ENCODE data around the gene GALNT16.

Gene GALNT16

GRCh38 chr14:69285661-69286255 lies 25.8 kb downstream of the GALNT16 start:
- Histone ChIP-seq H3K4me3 (ENCODE audit: low read length) (no peak overlapping the region), H3K4me2 (ENCODE audit: low read length) (no peak overlapping the region), H3F3A (ENCODE audit: control insufficient read depth, insufficient read depth) (no peaks in the 10 kb centered on the region), H3K27ac (ENCODE audit: low read depth, low read length) (no peak overlapping the region), H3K36me3 (ENCODE audit: control insufficient read depth, low read length) (no peaks in the 10 kb centered on the region), H3K27me3 (ENCODE audit: control insufficient read depth, low read length) (no peaks in the 10 kb centered on the region; the same call in none of the 2 replicates), H3K9me2 (replicated peaks; ENCODE audit: control insufficient read depth, low read length) (no peaks in the 10 kb centered on the region), H3K4me1 (ENCODE audit: control insufficient read depth, low read length) (no peaks in the 10 kb centered on the region), H3K9me3 (ENCODE audit: control insufficient read depth, insufficient read depth, low read length) (no peaks in the 10 kb centered on the region), H4K20me1 (ENCODE audit: control insufficient read depth, insufficient read depth, low read depth, low read length) (no peaks in the 10 kb centered on the region), H3K79me2 (ENCODE audit: control insufficient read depth, low read length) (no peaks in the 10 kb centered on the region)
- TF ChIP-seq CTCF (IDR thresholded peaks at IDR 0.05; ENCODE audit: low read depth, low read length, poor library complexity, severe bottlenecking): no peak
- no peak for TF ChIP-seq EZH2phosphoT487 (IDR thresholded peaks at IDR 0.05; ENCODE audit: borderline replicate concordance, low read length)

- Histone ChIP-seq H3K36me3 (ENCODE audit: control insufficient read depth, low read length) (no peaks in the 10 kb centered on the region), H3K4me2 (ENCODE audit: low read length) (no peak overlapping the region), H4K20me1 (ENCODE audit: control insufficient read depth, insufficient read depth, low read depth, low read length) (no peaks in the 10 kb centered on the region), H3K9me2 (replicated peaks; ENCODE audit: control insufficient read depth, low read length) (no peaks in the 10 kb centered on the region), H3K9me3 (ENCODE audit: control insufficient read depth, insufficient read depth, low read length) (no peaks in the 10 kb centered on the region), H3K4me3 (ENCODE audit: low read length) (no peak overlapping the region), H3F3A (ENCODE audit: control insufficient read depth, insufficient read depth) (no peaks in the 10 kb centered on the region), H3K27me3 (ENCODE audit: control insufficient read depth, low read length) (no peaks in the 10 kb centered on the region; the same call in 1 of the 2 replicates), H3K79me2 (ENCODE audit: control insufficient read depth, low read length) (no peaks in the 10 kb centered on the region), H3K4me1 (ENCODE audit: control insufficient read depth, low read length) (no peaks in the 10 kb centered on the region), H3K27ac (ENCODE audit: low read depth, low read length) (no peak overlapping the region)
- no peak for TF ChIP-seq EZH2phosphoT487 (IDR thresholded peaks at IDR 0.05; ENCODE audit: borderline replicate concordance, low read length)
- TF ChIP-seq CTCF (IDR thresholded peaks at IDR 0.05; ENCODE audit: low read depth, low read length, poor library complexity, severe bottlenecking): no peak
These were observed 27.4 kb downstream of the GALNT16 start for GRCh38 chr14:69287098-69288010.

- no peak for TF ChIP-seq EZH2phosphoT487 (IDR thresholded peaks at IDR 0.05; ENCODE audit: borderline replicate concordance, low read length)
- TF ChIP-seq CTCF (IDR thresholded peaks at IDR 0.05; ENCODE audit: low read depth, low read length, poor library complexity, severe bottlenecking): no peak
- H3K9me3 ChIP-seq (ENCODE audit: control insufficient read depth, insufficient read depth, low read length): no peaks in the 10 kb centered on the region
- H3K4me2 ChIP-seq (ENCODE audit: low read length): no peak overlapping the region
- no peak overlapping the region for H3K27ac ChIP-seq (ENCODE audit: low read depth, low read length)
- no peaks in the 10 kb centered on the region for H3K79me2 ChIP-seq (ENCODE audit: control insufficient read depth, low read length)
- no peaks in the 10 kb centered on the region for H4K20me1 ChIP-seq (ENCODE audit: control insufficient read depth, insufficient read depth, low read depth, low read length)
- H3F3A ChIP-seq (ENCODE audit: control insufficient read depth, insufficient read depth): no peaks in the 10 kb centered on the region
- no peaks in the 10 kb centered on the region for H3K4me1 ChIP-seq (ENCODE audit: control insufficient read depth, low read length)
- no peak overlapping the region for H3K4me3 ChIP-seq (ENCODE audit: low read length)
- no peaks in the 10 kb centered on the region for H3K36me3 ChIP-seq (ENCODE audit: control insufficient read depth, low read length)
- no peaks in the 10 kb centered on the region for H3K9me2 ChIP-seq (replicated peaks; ENCODE audit: control insufficient read depth, low read length)
- H3K27me3 ChIP-seq (ENCODE audit: control insufficient read depth, low read length): no peaks in the 10 kb centered on the region; the same call in 1 of the 2 replicates
These were observed 28.2 kb downstream of the GALNT16 start for GRCh38 chr14:69288011-69288771.

Data from DOHH2 (cell line).